ENCODE data around the gene PADI2. TPM values are rescaled to one million over a fixed set of nuclear protein-coding genes. Genes with fewer than 3 reads are reported as not detected.
A peak's percentile ranks its signal among the peaks of the same experiment; 100 is the strongest.

PADI2 gene
- total and polyA plus RNA-seq, 2 experiments from 2014 or later: 1.7 to 4.3 TPM

- TF ChIP-seq ZNF462 (CRISPR knock-in tag; IDR thresholded peaks at IDR 0.05) (no peak), ETS1 (IDR thresholded peaks at IDR 0.05) (no peak), ZNF331 (CRISPR knock-in tag; IDR thresholded peaks at IDR 0.05; ENCODE audit: low read depth) (no peak), ZNF114 (CRISPR knock-in tag; IDR thresholded peaks at IDR 0.05) (no peak), EZH2 (IDR thresholded peaks at IDR 0.05; ENCODE audit: low read depth, unreplicated experiment) (no peak)
Observed at GRCh38 chr1:17118268-17118667, 983 bp downstream of the PADI2 start (continued).

GRCh38 chr1:17117451-17118265, 1.6 kb downstream of the PADI2 start:
- peaks cover 27% of the 10 kb centered on the region for H3K27me3 ChIP-seq (ENCODE audit: insufficient read depth)
- no peaks in the 10 kb centered on the region; the same call in 1 of the 2 replicates for H4K20me1 ChIP-seq (replicated peaks; ENCODE audit: insufficient read depth)
- H3K4me2 ChIP-seq: peak overlapping the region; percentile 98; the same call in 1 of the 2 replicates
- H2AFZ ChIP-seq: no peak overlapping the region
- DNase-seq (ENCODE audit: low spot score) (no peak), ATAC-seq (no peak)
- no peaks in the 10 kb centered on the region for H3K36me3 ChIP-seq (ENCODE audit: insufficient read depth)
- no peaks in the 10 kb centered on the region for H3K9me2 ChIP-seq (ENCODE audit: insufficient read depth)
- H3K4me1 ChIP-seq (ENCODE audit: insufficient read depth): peaks cover 6% of the 10 kb centered on the region; the same call in 1 of the 2 replicates
- H3K27me3 Mint-ChIP-seq (ENCODE audit: insufficient read depth, low read depth, poor library complexity): peaks cover 39% of the 10 kb centered on the region
- no peaks in the 10 kb centered on the region for H3K79me2 ChIP-seq (replicated peaks; ENCODE audit: insufficient read depth)
- peak overlapping the region; percentile 81 for H3K4me3 Mint-ChIP-seq
- peaks cover 29% of the 10 kb centered on the region for H3K4me1 Mint-ChIP-seq
- no peak overlapping the region for H3K27ac ChIP-seq (ENCODE audit: low read depth)
- H3K27ac Mint-ChIP-seq: no peak overlapping the region
- H3F3A ChIP-seq (replicated peaks; ENCODE audit: low read depth): no peaks in the 10 kb centered on the region; the same call in 1 of the 2 replicates
- no peaks in the 10 kb centered on the region for H3K9me3 Mint-ChIP-seq
- H3K36me3 Mint-ChIP-seq (ENCODE audit: low read depth): no peaks in the 10 kb centered on the region
- peak overlapping the region; percentile 81; the same call in 1 of the 2 replicates for H3K4me3 ChIP-seq
- TF ChIP-seq REST (IDR thresholded peaks at IDR 0.05; ENCODE audit: unreplicated experiment): no peak
- no peak for TF ChIP-seq STAT1 (IDR thresholded peaks at IDR 0.05; ENCODE audit: unreplicated experiment)
